Hippocampal formation (tissue), 2 donors: ENCODE data around the gene NTM.

ENCODE experiments used
- DNase-seq, 2 donors: peaks; one replicate each; lab custom pipeline; 2025; lab: John Stamatoyannopoulos, UW

Gene NTM

GRCh38 chr11:132154781-132155180 lies 784.4 kb downstream of the NTM start:
- no peak for DNase-seq

GRCh38 chr11:132158091-132158490 lies 787.7 kb downstream of the NTM start:
- no peak for DNase-seq

GRCh38 chr11:132158696-132159095 lies 788.3 kb downstream of the NTM start:
- no peak for DNase-seq

GRCh38 chr11:132161403-132162078 lies 791.1 kb downstream of the NTM start:
- no peak for DNase-seq

- DNase-seq: no peak
Measured at GRCh38 chr11:132168344-132168981, 798.0 kb downstream of the NTM start.

GRCh38 chr11:132171031-132171430 lies 800.6 kb downstream of the NTM start:
- DNase-seq: no peak

- no peak for DNase-seq
Measured at GRCh38 chr11:132174362-132175255, 804.2 kb downstream of the NTM start.

GRCh38 chr11:132177106-132177505 lies 806.7 kb downstream of the NTM start:
- no peak for DNase-seq

- no peak for DNase-seq
Measured at GRCh38 chr11:132184079-132184478, 813.7 kb downstream of the NTM start.

GRCh38 chr11:132185726-132186592 lies 815.5 kb downstream of the NTM start:
- no peak for DNase-seq

- DNase-seq: no peak
Measured at GRCh38 chr11:132186699-132187098, 816.3 kb downstream of the NTM start.

GRCh38 chr11:132187386-132187785 lies 817.0 kb downstream of the NTM start:
- DNase-seq: no peak

- DNase-seq: peak in 1 of 2 donors; percentile 19
Measured at GRCh38 chr11:132187814-132188213, 817.4 kb downstream of the NTM start.

GRCh38 chr11:132196928-132197327 lies 826.5 kb downstream of the NTM start:
- DNase-seq: no peak

- DNase-seq: no peak
Measured at GRCh38 chr11:132200353-132200936, 830.0 kb downstream of the NTM start.

- DNase-seq: no peak
Measured at GRCh38 chr11:132202621-132203020, 832.2 kb downstream of the NTM start.

- DNase-seq: no peak
Measured at GRCh38 chr11:132205006-132205405, 834.6 kb downstream of the NTM start.

GRCh38 chr11:132205496-132205895 lies 835.1 kb downstream of the NTM start:
- no peak for DNase-seq

GRCh38 chr11:132206993-132207392 lies 836.6 kb downstream of the NTM start:
- DNase-seq: no peak

GRCh38 chr11:132208477-132209055 lies 838.2 kb downstream of the NTM start:
- DNase-seq: no peak

- no peak for DNase-seq
Measured at GRCh38 chr11:132211479-132211878, 841.1 kb downstream of the NTM start.
